ENCODE data around the gene MED25.

The MED25 gene

DNA sequence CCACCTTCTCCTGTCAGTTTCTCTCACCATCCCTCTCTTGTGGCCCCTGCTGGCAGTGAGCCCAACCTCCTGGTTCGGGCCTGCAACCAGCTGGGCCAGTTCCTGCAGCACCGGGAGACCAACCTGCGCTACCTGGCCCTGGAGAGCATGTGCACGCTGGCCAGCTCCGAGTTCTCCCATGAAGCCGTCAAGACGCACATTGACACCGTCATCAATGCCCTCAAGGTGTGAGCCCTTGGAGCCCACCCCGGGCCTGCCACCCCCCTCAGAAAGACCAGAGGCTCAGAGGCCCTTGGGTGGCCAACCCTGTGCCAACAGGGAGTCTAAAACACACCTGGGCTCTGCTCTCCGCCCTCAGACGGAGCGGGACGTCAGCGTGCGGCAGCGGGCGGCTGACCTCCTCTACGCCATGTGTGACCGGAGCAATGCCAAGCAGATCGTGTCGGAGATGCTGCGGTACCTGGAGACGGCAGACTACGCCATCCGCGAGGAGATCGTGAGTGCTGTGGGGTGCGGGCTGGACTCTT is 18.8 kb upstream of the MED25 start:
- no peak for FAIRE-seq

DNA sequence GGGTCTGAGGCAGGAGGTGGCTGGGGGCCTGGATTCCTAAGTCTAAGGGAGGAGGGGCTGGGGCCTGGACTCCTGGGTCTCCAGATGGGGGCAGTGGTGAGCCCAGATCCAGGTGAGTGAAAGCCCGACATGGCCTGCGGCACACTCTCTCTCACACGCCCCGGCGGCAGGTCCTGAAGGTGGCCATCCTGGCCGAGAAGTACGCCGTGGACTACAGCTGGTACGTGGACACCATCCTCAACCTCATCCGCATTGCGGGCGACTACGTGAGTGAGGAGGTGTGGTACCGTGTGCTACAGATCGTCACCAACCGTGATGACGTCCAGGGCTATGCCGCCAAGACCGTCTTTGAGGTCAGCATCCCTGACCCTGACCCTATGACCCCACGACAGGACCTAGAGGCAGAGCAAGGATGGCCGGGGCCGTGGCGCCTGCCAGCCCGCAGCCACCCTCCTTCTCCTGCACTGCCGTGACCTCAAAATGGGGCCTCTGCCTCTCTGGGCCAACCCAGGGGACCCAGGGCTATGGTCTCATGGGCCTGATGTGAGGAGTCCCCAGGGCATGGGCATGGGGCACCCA is 18.2 kb upstream of the MED25 start:
- no peak for FAIRE-seq

DNA sequence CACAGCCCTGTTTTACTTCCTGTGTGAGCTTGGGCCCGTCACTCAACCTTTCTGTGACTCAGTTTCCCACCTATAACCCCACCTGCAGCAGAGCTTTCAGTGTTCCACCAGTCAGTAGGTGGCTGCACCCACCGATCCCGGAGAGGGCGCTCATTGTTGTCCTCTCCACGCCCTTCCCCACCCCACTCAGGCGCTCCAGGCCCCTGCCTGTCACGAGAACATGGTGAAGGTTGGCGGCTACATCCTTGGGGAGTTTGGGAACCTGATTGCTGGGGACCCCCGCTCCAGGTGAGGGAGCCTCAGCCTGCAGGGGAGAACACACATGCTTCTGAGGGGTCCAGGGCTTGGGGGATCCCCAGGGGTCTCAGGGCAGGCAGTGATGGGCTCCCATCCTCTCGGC is 17.3 kb upstream of the MED25 start:
- FAIRE-seq: no peak

DNA sequence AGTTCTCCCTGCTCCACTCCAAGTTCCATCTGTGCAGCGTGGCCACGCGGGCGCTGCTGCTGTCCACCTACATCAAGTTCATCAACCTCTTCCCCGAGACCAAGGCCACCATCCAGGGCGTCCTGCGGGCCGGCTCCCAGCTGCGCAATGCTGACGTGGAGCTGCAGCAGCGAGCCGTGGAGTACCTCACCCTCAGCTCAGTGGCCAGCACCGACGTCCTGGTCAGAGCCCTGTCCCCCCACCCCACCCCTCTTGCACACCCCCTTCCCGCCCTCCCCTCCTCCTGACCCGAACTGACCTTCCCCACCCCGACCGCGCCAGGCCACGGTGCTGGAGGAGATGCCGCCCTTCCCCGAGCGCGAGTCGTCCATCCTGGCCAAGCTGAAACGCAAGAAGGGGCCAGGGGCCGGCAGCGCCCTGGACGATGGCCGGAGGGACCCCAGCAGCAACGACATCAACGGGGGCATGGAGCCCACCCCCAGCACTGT is 16.6 kb upstream of the MED25 start:
- FAIRE-seq: no peak

DNA sequence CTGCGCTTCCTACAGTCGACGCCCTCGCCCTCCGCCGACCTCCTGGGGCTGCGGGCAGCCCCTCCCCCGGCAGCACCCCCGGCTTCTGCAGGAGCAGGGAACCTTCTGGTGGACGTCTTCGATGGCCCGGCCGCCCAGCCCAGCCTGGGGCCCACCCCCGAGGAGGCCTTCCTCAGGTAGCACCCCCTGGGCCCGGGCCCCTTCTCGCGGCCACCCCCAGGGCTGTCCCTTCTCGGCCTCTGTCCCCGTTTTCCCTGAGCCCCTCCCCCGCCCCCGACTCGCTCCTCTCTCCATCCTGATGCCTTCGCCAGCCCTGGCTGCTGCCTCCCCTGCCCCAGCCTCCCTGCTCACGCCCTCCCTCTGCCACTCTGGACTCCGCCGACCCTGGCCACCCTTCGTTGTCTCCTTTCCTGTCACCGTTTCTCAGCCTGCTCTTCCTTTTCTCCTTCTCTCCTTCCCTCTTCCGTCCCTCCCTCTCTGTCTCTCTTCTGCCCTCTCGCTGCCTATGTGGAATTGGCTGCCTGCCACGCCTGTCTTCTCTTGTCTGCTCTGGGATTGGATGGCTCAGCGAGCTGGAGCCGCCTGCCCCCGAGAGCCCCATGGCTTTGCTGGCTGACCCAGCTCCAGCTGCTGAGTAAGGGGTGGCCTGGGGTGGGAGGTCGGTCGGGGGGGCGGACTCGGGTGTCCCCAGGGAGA is 16.0 kb upstream of the MED25 start:
- no peak for FAIRE-seq

DNA sequence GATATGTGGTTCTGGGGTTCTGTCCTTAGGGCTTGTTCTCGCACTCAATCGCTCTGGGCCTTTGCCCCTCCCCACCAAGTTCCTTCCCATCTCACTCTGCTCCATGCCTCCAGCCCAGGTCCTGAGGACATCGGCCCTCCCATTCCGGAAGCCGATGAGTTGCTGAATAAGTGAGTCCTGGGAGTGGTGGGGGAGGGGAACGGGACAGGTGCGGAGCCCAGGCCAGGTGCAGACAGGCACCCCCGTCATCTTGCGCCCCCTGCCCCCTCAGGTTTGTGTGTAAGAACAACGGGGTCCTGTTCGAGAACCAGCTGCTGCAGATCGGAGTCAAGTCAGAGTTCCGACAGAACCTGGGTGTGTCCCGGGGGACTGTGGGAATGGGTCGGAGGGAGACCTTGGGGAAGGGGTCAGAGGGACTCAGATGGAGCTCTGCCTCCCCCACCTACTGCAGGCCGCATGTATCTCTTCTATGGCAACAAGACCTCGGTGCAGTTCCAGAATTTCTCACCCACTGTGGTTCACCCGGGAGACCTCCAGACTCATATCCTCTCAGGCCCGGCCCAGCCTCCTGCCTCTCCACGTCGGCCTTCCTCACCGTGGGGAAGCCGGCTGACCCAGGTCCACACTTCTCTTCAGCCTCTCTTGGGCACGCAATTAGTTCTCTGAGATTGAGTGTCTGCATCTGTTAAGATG is 15.1 kb upstream of the MED25 start:
- no peak for FAIRE-seq

DNA sequence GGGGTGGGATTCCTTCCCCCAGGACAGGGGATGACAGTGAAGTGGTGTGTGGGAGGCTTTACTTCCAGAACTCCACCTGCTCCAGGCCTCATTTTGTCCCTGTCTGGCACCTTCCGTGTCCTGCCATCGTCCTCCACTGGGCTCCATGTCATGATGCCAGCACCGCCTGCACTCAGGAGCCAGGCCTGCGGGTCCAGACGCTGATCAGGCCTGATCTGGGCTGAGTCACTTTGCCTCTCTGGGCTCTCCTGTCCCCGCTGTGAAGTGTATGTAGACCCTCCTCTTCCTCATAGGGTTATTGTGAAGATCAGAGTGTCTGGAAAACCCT is 14.6 kb upstream of the MED25 start:
- FAIRE-seq: no peak

DNA sequence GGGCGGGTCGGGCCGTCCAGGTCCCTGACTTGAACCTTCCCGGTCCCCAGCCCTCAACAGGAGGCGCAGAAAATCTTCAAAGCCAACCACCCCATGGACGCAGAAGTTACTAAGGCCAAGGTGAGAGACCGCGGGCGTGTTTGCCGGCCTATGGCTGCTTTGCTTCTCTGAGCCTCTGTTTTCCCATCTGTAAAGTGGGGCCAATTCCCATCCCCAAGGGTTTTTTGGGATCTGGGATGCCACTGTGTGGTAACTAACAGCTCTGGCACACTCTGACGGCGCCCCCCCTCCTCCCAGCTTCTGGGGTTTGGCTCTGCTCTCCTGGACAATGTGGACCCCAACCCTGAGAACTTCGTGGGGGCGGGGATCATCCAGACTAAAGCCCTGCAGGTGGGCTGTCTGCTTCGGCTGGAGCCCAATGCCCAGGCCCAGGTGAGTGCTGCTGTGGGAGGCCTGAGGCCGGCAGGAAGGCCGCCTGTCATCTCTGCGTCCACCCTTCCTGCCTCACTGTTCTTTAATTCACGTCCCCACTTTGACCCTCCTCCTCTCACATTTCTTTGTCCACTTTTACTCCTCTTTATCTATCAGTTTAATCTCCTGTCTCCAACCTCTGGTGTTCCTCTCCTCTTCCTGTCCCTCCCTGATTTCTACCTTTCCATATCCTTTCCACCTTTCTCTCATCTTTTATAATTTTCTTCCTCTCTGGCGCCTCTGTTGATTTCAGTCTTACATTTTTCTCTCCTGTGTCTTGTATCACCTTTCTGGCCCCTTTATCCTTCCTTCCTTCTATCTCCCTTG is 12.1 kb upstream of the MED25 start:
- FAIRE-seq: no peak

DNA sequence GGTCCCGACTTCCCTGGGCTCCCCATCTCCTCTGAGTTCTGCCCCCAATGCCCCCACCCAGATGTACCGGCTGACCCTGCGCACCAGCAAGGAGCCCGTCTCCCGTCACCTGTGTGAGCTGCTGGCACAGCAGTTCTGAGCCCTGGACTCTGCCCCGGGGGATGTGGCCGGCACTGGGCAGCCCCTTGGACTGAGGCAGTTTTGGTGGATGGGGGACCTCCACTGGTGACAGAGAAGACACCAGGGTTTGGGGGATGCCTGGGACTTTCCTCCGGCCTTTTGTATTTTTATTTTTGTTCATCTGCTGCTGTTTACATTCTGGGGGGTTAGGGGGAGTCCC is 11.5 kb upstream of the MED25 start:
- no peak for FAIRE-seq

DNA sequence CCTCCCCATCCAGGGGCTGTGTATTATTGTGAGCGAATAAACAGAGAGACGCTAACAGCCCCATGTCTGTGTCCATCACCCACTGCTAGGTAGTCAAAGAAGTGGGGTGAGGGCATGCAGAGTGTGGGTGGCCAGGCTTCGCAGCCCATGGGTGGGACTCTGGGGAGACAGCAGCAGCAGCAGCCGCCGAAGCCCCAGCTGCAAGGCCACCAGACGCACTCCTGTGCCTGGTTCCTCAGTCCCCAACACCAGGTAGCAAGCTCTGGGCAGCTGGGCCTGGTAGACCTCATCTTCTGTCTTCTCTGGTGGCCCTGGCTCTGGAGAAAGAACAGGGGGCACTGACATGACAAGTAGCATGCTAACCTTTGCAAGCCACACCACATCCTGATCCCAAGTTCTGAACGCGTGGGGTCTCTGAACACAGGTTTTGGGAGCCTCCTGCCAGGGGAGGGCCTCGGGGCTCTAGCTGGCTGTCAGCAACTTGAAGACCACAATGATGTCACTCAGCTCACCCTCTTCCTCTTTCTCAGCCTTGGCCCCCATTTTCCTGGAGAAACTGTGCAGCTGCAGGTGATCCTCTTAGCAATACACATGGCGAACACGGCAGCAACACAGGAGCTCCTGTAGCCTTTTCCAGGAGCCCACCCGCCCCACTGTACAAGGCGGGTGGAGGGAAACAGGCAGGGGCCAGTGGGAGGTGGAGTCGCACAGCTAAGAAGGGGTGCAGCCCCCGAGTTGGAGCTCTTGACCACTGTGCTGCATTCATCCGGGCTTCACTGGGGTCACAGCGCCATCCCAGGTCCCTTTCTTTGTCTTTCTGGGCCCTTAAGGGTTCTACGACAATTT is 10.8 kb upstream of the MED25 start:
- no peak for FAIRE-seq

DNA sequence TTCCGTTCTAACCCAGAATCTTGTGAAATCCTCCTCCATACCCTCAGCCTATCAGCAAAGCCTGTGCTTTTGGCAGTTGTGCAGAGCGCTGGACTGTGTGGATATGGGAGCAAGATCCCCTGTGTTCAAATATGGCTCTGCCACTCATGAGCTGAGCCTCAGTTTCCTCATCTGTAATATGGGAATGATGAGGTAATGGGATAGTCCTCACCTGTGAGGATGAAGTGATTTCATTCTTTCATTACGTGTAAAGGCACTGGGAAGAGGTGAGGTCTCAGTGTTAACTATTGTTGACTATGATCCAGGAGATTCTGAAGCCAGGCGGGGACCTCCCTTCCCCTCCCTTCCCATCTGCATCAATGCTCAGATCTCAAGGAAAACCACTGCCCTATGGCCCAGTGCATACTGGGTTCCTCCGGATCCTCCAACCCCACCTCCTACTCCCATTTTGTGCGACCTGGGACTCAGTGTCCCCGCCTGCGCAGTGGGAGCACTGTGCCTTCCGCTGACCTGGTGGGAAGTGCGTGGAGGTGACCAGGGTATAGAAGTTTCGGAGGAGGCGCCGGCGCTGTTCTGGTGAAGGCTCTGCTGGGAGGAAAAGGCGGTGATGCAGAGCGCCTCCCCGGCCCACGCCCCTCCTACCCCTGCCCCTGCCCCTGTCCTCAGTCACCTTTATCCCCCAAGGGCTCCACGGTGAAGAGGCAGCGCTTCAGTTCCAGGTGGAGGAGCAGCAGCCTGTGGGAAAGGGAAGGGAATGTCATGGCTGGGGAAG is 10.0 kb upstream of the MED25 start:
- FAIRE-seq: no peak

DNA sequence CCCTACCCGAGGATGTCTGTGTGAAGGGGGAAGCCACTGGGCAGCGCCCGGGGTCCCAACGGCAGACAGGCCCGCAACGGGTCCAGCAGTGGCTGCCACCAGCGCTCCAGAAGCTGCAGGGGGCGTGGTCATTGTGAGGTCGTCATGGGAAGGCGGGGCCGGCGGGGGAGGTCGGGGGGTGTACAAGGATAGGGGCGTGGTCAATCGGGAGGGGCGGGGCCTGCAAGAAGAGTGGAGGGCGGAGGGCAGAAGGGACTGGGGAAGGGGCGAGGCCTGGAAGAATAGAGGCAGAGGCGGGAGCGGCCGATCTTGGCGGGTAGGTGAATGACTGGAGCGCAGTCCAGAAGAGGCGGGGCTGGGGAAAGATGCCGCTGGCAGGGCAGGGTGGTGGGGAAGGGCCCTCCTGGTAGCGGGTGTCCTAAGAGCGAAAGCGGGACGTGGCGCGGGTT is 9.4 kb upstream of the MED25 start:
- no peak for FAIRE-seq

DNA sequence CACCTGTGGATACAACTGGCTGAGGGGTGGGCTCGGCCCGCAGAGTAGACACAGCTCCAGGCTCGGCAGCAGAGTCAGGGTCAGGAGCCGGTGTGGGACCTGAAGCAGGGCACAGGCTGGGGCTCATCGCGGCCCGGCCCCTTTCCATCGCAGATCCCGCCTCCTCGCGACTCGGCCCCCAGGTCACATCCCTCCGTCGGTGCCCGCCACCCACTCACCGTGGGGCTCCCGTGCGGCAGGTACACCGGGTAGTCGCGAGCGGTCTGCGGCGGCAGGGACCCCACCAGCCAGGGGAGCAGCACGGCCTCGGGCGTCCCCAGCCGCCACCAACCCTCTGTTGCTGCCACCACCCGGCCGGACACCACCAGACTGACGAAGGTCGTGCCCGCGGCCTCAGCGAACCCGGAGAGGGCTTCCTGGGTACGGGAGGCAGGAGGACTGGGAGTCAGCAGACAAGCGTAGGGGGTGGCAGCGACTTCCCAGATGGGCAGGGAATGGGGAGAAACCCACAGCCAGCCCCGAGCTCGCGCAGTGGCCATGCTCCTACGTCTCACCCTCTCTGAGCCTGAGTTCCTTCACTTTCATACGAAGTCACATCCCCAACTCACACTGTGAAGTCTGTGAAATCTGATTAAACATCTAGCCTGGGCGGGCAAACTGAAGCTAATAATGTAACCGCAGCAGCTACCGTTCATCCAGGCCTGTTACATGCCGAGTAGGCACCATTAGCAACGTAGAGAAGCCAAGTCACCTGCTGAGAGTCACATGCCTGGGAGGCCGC is 8.7 kb upstream of the MED25 start:
- FAIRE-seq: no peak

DNA sequence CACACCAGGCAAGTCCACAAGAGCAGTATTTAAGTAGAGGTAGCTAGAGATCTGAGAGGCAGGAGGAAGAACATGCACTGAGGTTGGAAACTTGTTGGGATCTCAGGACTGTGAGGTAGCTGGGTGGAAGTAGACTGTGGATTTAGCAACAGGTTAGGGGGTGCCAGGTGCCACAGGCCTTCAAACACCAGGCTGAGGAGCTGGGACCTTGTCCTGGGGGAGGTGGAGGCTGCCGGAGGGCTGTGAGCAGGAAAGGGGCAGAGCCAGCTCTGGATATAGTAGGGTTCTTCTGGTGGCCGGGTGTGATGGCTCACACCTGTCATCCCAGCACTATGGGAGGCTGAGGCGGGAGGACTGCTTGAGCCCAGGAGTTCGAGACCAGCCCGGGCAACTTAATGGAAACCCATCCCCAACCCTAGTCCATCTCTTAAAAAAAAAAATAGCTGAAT is 8.1 kb upstream of the MED25 start:
- no peak for FAIRE-seq

DNA sequence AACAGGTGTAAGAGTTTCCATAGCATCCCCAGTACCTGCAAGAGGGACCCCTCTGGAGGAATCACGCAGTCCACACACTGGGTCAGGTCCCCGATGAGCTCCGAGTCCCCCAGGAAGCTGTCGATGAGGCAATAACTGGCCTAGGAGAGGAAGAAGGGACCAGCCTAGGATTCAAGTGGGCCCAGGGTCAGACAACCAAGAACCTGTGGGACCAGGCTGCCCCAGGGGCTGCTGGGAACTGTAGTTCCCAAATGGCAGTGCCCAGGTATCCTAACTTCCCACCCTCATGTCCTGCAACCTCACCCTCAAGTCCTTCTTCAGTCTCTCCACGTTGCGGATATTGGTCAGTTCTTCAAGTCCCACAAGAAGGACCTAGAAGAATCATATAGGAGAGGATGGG is 6.8 kb upstream of the MED25 start:
- FAIRE-seq: no peak

DNA sequence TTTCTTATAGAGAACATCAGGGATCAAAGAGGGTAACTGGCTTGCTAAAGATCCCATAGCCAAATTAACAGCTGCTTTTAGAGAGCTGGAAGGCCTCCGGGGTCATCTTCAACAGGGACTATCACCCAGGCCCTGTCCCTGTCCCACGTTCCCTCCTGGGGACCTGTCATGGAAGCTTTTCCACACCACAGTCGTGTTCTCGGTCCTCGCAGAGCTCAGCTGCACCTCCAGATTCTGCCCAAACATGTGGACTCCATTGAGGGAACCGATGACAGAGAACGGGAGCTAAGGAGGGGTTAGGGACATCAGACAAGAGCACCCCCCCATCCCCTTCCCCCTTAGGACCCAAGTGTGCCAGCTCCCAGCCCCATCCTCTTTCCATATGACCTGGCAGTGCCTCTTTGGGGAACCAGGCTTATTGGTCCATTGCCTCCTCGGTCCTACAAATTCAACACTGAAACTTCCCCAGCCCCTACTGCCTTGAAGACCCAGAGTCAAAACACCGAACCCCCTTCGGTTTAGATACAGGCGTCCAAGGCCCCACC is 5.6 kb upstream of the MED25 start:
- no peak for FAIRE-seq

DNA sequence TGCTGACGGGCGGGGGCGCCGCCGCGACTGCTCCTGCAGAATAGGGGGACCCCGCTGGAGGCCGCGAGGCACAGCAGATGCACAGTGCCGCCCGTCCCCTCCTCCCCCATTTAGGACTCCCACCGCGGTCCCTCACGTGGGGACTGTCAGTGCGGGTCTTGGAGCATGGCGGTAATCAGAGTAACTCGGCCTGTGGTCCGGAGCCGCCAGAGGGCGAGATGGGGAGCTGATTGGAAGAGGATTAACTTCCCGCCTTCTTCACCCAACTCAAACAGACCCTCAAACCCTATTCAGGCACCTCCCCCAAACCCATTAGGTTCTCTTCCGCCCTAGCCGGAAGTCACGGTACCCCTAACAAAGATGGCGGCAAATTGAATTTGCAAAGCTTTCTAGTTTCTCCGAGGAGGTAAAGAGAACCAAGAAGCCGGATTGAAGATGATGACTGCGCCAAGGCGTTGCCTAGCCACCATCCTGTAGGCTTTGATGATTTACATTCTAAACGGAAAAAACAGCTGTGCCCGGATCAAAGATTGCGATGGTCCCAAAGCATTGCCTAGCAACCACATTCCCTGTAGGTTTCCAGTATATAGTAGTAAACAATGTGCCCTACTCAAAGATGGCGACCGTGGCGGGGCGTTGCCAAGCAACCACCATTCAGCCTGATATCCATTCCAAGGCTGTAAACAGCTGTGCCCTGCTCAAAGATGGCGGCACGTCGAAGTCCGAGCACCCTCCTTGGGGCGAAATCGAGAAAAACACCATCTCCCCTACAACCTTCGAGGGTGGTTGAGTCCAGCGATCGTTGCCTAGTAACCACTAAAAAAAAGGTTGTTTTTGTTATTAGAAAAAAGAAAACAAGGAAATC is 4.9 kb upstream of the MED25 start, which contains the start of gene FUZ:
FUZ (minus strand) TSS at position 296 of the 865 bp plus-strand sequence; CDS start at position 110, 186 bp downstream.
- FAIRE-seq: no peak

DNA sequence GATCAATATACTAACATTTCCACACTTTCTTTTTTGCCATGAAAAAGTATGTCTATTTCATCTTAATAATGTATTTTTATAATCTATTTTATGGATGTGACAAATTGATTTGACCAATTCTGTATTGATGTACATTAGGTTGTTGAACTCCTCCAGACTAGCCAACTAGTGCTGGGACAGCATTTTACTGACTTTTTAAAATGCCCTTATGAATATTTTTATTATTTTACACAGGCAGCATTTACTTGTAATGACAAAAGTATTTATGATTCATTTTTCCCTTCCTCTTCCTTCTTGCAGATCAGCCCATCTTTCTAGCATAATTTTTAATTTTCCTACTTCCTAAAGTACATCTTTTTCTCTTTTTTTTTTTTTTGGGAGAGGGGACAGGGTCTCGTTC is 4.1 kb upstream of the MED25 start:
- no peak for FAIRE-seq

DNA sequence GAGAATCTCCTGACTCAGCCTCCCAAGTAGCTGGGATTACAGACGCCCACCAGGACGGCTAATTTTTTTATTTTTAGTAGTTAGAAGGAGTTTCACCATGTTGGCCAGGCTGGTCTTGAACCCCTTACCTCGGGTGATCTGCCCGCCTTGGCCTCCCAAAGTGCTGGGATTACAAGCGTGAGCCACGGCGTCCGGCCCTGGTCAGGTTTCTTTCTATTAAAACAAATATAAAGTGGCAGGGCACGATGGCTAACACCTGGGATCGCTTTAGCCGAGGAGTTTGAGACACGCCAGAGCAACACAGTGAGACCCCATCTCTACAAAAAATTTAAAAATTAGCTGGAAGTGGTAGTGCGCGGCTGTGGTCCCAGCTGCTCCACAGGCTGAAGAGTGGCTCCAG is 1.5 kb upstream of the MED25 start:
- no peak for FAIRE-seq

Measured in colon (tissue), 2 donors.